B cell (primary cell): ENCODE measurements around the gene BTBD6. TPM values are rescaled to one million over a fixed set of nuclear protein-coding genes. Genes with fewer than 3 reads are reported as not detected.

ENCODE experiments used
- ATAC-seq: fragments of 200-7000 bp; cut with Tn5 transposase; one replicate; pipeline ENCODE4 v1.10.0; 2021; ENCODE audit warnings: low read depth, mild to moderate bottlenecking, moderate number of reproducible peaks, moderate library complexity
- CTCF ChIA-PET: fragments of 350-600 bp; sonication (Branson Sonifier 250); formaldehyde crosslinking; loops from one replicate; lab custom pipeline; 2021; ENCODE audit warnings: antibody characterized with exemption, inconsistent platforms; lab: Charles Lee
- POLR2A ChIA-PET: fragments of 350-600 bp; sonication (Branson Sonifier 250); formaldehyde crosslinking; loops from one replicate; lab custom pipeline; 2021; ENCODE audit warnings: antibody characterized with exemption; lab: Charles Lee
- DNase-seq: peaks from one replicate; pipeline ENCODE4 v3.0.0; 2013
- H2AFZ ChIP-seq: 2 replicates; pipeline ENCODE4 v1.6.1; 2012; ENCODE audit warnings: mild to moderate bottlenecking, low read depth, low read length; ENCODE audit not compliant: insufficient read depth, poor library complexity, severe bottlenecking
- H3K27ac ChIP-seq, 2 donors: 1 replicate in 1 of 2; 2 replicates in 1 of 2; pipeline ENCODE4 v1.5.1; 2012 to 2013; ENCODE audit warnings: low read length in 2 of 2, mild to moderate bottlenecking in 2 of 2, moderate library complexity in 1 of 2
- H3K27me3 ChIP-seq, 4 experiments: fragments of 200-600 bp in 1 of 4; sonication (generic) in 1 of 4; replicated peaks in 1 of 4; 1 replicate in 2 of 4; 2 replicates in 2 of 4; pipeline versions ENCODE4 v1.6.1 to v1.7.0; 2013 to 2016; ENCODE audit warnings: low read length in 3 of 4, mild to moderate bottlenecking in 2 of 4, mixed read lengths in 1 of 4, moderate library complexity in 1 of 4; ENCODE audit not compliant: insufficient read depth in 4 of 4, control insufficient read depth in 3 of 4; ENCODE audit errors: control extremely low read depth in 1 of 4
- H3K36me3 ChIP-seq, 2 experiments: replicated peaks in 1 of 2; 1 replicate in 1 of 2; 2 replicates in 1 of 2; pipeline versions ENCODE4 v1.6.1 to v1.7.1; 2013; ENCODE audit warnings: low read length in 1 of 2; ENCODE audit not compliant: insufficient read depth in 2 of 2, control insufficient read depth in 1 of 2; ENCODE audit errors: control extremely low read depth in 1 of 2, extremely low read depth in 1 of 2
- H3K4me1 ChIP-seq, 2 donors: fragments of 200-600 bp in 1 of 2; sonication (generic) in 1 of 2; 1 replicate in 1 of 2; 2 replicates in 1 of 2; pipeline versions ENCODE4 v1.5.1 to v1.6.1; 2013 to 2017; ENCODE audit warnings: low read length in 2 of 2; ENCODE audit not compliant: control insufficient read depth in 2 of 2, insufficient read depth in 2 of 2
- H3K4me2 ChIP-seq: replicated peaks from 2 replicates; pipeline ENCODE3; 2012; ENCODE audit warnings: mild to moderate bottlenecking, low read depth, low read length; ENCODE audit not compliant: poor library complexity, severe bottlenecking
- H3K4me3 ChIP-seq, 5 experiments: fragments of 200-600 bp in 1 of 5; sonication (generic) in 1 of 5; 1 replicate in 3 of 5; 2 replicates in 2 of 5; pipeline versions ENCODE4 v1.5.1 to v1.7.0; 2011 to 2016; ENCODE audit warnings: low read length in 4 of 5, mild to moderate bottlenecking in 4 of 5, low read depth in 2 of 5, control low read depth in 1 of 5, moderate library complexity in 1 of 5; ENCODE audit not compliant: insufficient read depth in 1 of 5; ENCODE audit errors: control extremely low read depth in 1 of 5, extremely low read depth in 1 of 5
- H3K79me2 ChIP-seq: fragments of 200-600 bp; sonication (generic); one replicate; pipeline ENCODE4 v1.6.0; 2016; ENCODE audit warnings: low read length; ENCODE audit not compliant: control insufficient read depth, insufficient read depth
- H3K9ac ChIP-seq: fragments of 200-600 bp; sonication (generic); 2 replicates; pipeline ENCODE4 v1.6.1; 2017; ENCODE audit warnings: mild to moderate bottlenecking, low read length, moderate library complexity
- H3K9me3 ChIP-seq, 3 donors: one replicate each; pipeline versions ENCODE4 v1.6.1 to v1.7.1; 2013; ENCODE audit warnings: low read length in 2 of 3; ENCODE audit not compliant: control insufficient read depth in 2 of 3, insufficient read depth in 1 of 3; ENCODE audit errors: control extremely low read depth in 1 of 3
- H4K20me1 ChIP-seq: 2 replicates; pipeline ENCODE4 v1.6.0; 2012; ENCODE audit warnings: mild to moderate bottlenecking, low read length; ENCODE audit not compliant: insufficient read depth, control insufficient read depth, poor library complexity, severe bottlenecking
- H3K27ac Mint-ChIP-seq: one replicate; pipeline ENCODE4 v1.8.0; 2021; ENCODE audit warnings: mixed read lengths
- H3K27me3 Mint-ChIP-seq: one replicate; pipeline ENCODE4 v1.8.0; 2021; ENCODE audit warnings: mixed read lengths
- H3K4me1 Mint-ChIP-seq: one replicate; pipeline ENCODE4 v1.8.0; 2021; ENCODE audit warnings: mixed read lengths
- H3K4me3 Mint-ChIP-seq: one replicate; pipeline ENCODE4 v1.8.0; 2021; ENCODE audit warnings: mixed read lengths
- H3K9me3 Mint-ChIP-seq: one replicate; pipeline ENCODE4 v1.8.0; 2022; ENCODE audit warnings: mixed read lengths; ENCODE audit not compliant: insufficient read depth
- EZH2 ChIP-seq: IDR thresholded peaks from 2 replicates; pipeline ENCODE4 v1.6.1; 2012; ENCODE audit warnings: borderline replicate concordance, low read depth, mild to moderate bottlenecking, moderate library complexity, low read length; ENCODE audit not compliant: insufficient read depth, poor library complexity, severe bottlenecking
- WGBS: methylation state at CpG from one replicate; pipeline ENCODE4 v1.1.5; 2013; ENCODE audit warnings: missing lambda C conversion rate; ENCODE audit not compliant: insufficient coverage; 5-methylcytosine and 5-hydroxymethylcytosine counted together
- intact Hi-C: fragments of 100-400 bp; cut with micrococcal nuclease; formaldehyde crosslinking; loops from one replicate; pipeline ENCODE4 v1.10.0; 2022
- polyA plus RNA-seq: library from polyadenylated mRNA; depleted of rRNA; stranded (reverse); fragments of >200 nt; gene quantifications from 2 replicates; pipeline ENCODE4 v1.2.3, GENCODE V29; 2012
- total RNA-seq, 2 donors: library from RNA; stranded (reverse); fragments of 120-200 nt in 1 of 2; gene quantifications; 1 replicate in 1 of 2; 2 replicates in 1 of 2; pipeline versions ENCODE4 v1.2.3 to v1.2.4, GENCODE V29; 2013 to 2022
- TF ChIP-seq, protein P1 (sequence below): fragments of 200-600 bp; IDR thresholded peaks from one replicate; pipeline ENCODE4 v1.8.0; 2022; ENCODE audit warnings: antibody characterized with exemption, mild to moderate bottlenecking

The BTBD6 gene
- total and polyA plus RNA-seq, 2 donors (not counting 1 experiment from before 2014, with no cell fraction given), result 33.4 to 36.1 TPM

DNA sequence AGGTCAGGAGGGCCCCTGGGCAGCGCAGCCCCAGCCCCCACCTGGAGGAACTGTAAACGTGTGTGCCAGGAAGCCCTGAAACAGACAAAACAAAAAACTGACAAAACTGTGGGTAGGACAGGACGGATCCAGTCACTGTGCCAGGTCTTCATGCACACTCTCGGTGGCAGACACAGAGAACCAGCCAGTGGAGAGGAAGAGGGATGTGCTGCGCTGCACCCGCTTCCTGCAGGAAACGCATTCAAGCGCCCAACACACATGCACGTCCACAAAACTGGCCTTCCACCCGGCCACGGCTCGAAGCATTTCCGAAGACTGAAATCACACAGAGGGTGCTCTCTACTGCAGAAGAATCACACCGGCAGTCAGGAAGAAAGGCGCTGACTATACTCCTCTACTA, 35.6 kb downstream of the BTBD6 start:
- H3K9ac ChIP-seq, result no peak overlapping the region
- peaks cover 0 to 8% of the 10 kb centered on the region in 2 experiments for H3K36me3 ChIP-seq
- no peaks in the 10 kb centered on the region for H3K27me3 ChIP-seq
- intact Hi-C loops, result loop anchor here (5.0 kb wide), 1 partner anchor 192 kb away; no protein-coding TSS in a partner anchor
- H3K4me1 ChIP-seq, result peaks cover 9 to 15% of the 10 kb centered on the region in 2 donors
- no peak overlapping the region for H3K4me3 Mint-ChIP-seq
- POLR2A ChIA-PET, result no interaction called here
- H3K79me2 ChIP-seq, result peaks cover 77% of the 10 kb centered on the region
- H2AFZ ChIP-seq, result no peak overlapping the region
- peaks cover 17% of the 10 kb centered on the region for H3K4me1 Mint-ChIP-seq
- 12% methylated on average over 14 of the region's 15 CpGs for WGBS
- H3K4me2 ChIP-seq, result peak overlapping the region; percentile 16
- no peak for DNase-seq
- no peaks in the 10 kb centered on the region for H3K9me3 ChIP-seq
- no peak overlapping the region for H3K4me3 ChIP-seq
- TF ChIP-seq, protein P1, sequence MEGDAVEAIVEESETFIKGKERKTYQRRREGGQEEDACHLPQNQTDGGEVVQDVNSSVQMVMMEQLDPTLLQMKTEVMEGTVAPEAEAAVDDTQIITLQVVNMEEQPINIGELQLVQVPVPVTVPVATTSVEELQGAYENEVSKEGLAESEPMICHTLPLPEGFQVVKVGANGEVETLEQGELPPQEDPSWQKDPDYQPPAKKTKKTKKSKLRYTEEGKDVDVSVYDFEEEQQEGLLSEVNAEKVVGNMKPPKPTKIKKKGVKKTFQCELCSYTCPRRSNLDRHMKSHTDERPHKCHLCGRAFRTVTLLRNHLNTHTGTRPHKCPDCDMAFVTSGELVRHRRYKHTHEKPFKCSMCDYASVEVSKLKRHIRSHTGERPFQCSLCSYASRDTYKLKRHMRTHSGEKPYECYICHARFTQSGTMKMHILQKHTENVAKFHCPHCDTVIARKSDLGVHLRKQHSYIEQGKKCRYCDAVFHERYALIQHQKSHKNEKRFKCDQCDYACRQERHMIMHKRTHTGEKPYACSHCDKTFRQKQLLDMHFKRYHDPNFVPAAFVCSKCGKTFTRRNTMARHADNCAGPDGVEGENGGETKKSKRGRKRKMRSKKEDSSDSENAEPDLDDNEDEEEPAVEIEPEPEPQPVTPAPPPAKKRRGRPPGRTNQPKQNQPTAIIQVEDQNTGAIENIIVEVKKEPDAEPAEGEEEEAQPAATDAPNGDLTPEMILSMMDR, result no peak
- TF ChIP-seq EZH2, result no peak
- no peaks in the 10 kb centered on the region for H3K27me3 Mint-ChIP-seq
- H4K20me1 ChIP-seq, result peaks cover 88% of the 10 kb centered on the region
- ATAC-seq, result no peak
- no peaks in the 10 kb centered on the region for H3K9me3 Mint-ChIP-seq
- H3K27ac Mint-ChIP-seq, result no peak overlapping the region
- CTCF ChIA-PET, result no interaction called here
- no peak overlapping the region for H3K27ac ChIP-seq

DNA sequence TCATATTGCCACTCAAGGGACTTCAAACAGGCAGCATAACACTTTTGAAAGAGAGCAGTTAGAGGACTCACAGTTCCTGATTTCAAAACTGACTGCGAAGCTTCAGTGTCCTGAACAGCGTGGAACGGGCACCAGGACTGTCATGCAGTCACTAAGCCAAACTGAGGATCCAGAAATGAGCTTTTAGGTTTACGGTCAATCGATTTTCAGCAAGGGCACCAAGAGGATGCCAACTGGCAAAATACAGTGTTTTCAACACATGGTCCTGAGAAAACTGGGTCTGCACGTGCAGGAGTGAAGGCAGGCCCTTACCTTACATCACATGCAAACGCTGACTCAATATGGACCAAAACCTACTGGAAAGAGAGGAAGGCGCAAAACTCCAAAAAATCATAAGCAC, 36.8 kb downstream of the BTBD6 start:
- Mint-ChIP-seq H3K27me3 (no peaks in the 10 kb centered on the region), H3K9me3 (no peaks in the 10 kb centered on the region), H3K4me3 (no peak overlapping the region), H3K4me1 (peaks cover 23% of the 10 kb centered on the region), H3K27ac (no peak overlapping the region)
- Histone ChIP-seq H3K9ac (no peak overlapping the region), H3K27ac (no peak overlapping the region), H3K79me2 (peaks cover 76% of the 10 kb centered on the region), H3K4me1 (peaks cover 9 to 17% of the 10 kb centered on the region in 2 donors), H3K36me3 (peaks cover 0 to 2% of the 10 kb centered on the region in 2 experiments), H3K4me2 (no peak overlapping the region), H3K9me3 (no peaks in the 10 kb centered on the region), H2AFZ (no peak overlapping the region), H4K20me1 (peaks cover 76% of the 10 kb centered on the region), H3K4me3 (no peak overlapping the region), H3K27me3 (no peaks in the 10 kb centered on the region)
- DNase-seq (no peak), ATAC-seq (no peak)
- TF ChIP-seq EZH2, result no peak
- TF ChIP-seq, protein P1, result no peak
- intact Hi-C loops, result no loop called here
- ChIA-PET POLR2A (no interaction called here), CTCF (no interaction called here)
- 92% methylated on average over 6 of the region's 8 CpGs for WGBS
